GM12878 (cell line): ENCODE data around the gene IFRD1. TPM values are rescaled to one million over a fixed set of nuclear protein-coding genes. Genes with fewer than 3 reads are reported as not detected.

Experiments
- ATAC-seq: fragments of 200-7000 bp; cut with Tn5 transposase; 3 replicates; pipeline ENCODE4 v1.9.1; 2020; ENCODE audit warnings: mild to moderate bottlenecking, moderate library complexity
- BruUV-seq: library from RNA; stranded (reverse); fragments of 400-500 nt; replicated peaks from 2 replicates; lab custom pipeline; 2021; lab: Mats Ljungman, UMichigan
- CTCF ChIA-PET: fragments of 300-600 bp; sonication (Branson Sonifier 250); formaldehyde crosslinking; extraction: SDS; loops from one replicate; lab custom pipeline; 2021; ENCODE audit warnings: inconsistent platforms; lab: Yijun Ruan, JAX
- POLR2A ChIA-PET: fragments of 350-600 bp; formaldehyde crosslinking; extraction: SDS; loops from one replicate; lab custom pipeline; 2021; ENCODE audit warnings: inconsistent platforms; lab: Charles Lee
- RAD21 ChIA-PET: fragments of 300-600 bp; sonication (Branson Sonifier 250); formaldehyde crosslinking; loops from one replicate; lab custom pipeline; 2023; ENCODE audit warnings: antibody characterized with exemption; ENCODE audit not compliant: unreplicated experiment; lab: Charles Lee
- SMC1A ChIA-PET: fragments of 300-600 bp; sonication (Branson Sonifier 250); formaldehyde crosslinking; loops from one replicate; lab custom pipeline; 2023; ENCODE audit not compliant: unreplicated experiment, uncharacterized antibody; lab: Charles Lee
- DNase-seq: peaks from one replicate; pipeline ENCODE4 v3.0.0-alpha.2; 2011; ENCODE audit warnings: low read depth, low spot score
- FAIRE-seq: peaks from 3 replicates; lab custom pipeline; 2011; peaks lifted over from hg19 to GRCh38; lab: Jason Lieb, UNC
- H2AFZ ChIP-seq: 2 replicates; pipeline ENCODE4 v1.6.0; 2011; ENCODE audit warnings: low read depth, low read length, control low read depth; ENCODE audit not compliant: control insufficient read depth
- H3K27ac ChIP-seq: 2 replicates; pipeline ENCODE4 v1.5.1; 2011; ENCODE audit warnings: control low read depth; ENCODE audit not compliant: control insufficient read depth, insufficient read depth
- H3K27me3 ChIP-seq, 2 experiments: replicated peaks in 1 of 2; 2 replicates each; pipeline versions ENCODE4 v1.6.0 to v1.6.1; 2011; ENCODE audit warnings: low read length in 1 of 2; ENCODE audit not compliant: control insufficient read depth in 2 of 2, insufficient read depth in 2 of 2
- H3K36me3 ChIP-seq, 2 experiments: 2 replicates each; pipeline ENCODE4 v1.5.1; 2011; ENCODE audit warnings: low read length in 1 of 2; ENCODE audit not compliant: control insufficient read depth in 2 of 2, insufficient read depth in 2 of 2
- H3K4me1 ChIP-seq: 2 replicates; pipeline ENCODE4 v1.6.1; 2011; ENCODE audit warnings: mild to moderate bottlenecking, low read length, moderate library complexity, mixed read lengths; ENCODE audit not compliant: control insufficient read depth, insufficient read depth
- H3K4me2 ChIP-seq: 2 replicates; pipeline ENCODE4 v1.6.0; 2011; ENCODE audit warnings: control low read depth; ENCODE audit not compliant: control insufficient read depth, insufficient read depth
- H3K4me3 ChIP-seq: fragments of 200-600 bp; sonication (generic); 2 replicates; pipeline ENCODE4 v1.5.1; 2016
- H3K79me2 ChIP-seq: 2 replicates; pipeline ENCODE4 v1.6.0; 2011; ENCODE audit warnings: low read length; ENCODE audit not compliant: control insufficient read depth, insufficient read depth
- H3K9ac ChIP-seq: 2 replicates; pipeline ENCODE4 v1.8.0; 2011; ENCODE audit warnings: low read length, control low read depth, mixed read lengths; ENCODE audit not compliant: control insufficient read depth, insufficient read depth
- H3K9me3 ChIP-seq: replicated peaks from 3 replicates; pipeline ENCODE4 v1.5.1; 2011; ENCODE audit warnings: mild to moderate bottlenecking, low read length; ENCODE audit not compliant: control insufficient read depth, insufficient read depth
- H4K20me1 ChIP-seq: 2 replicates; pipeline ENCODE4 v1.6.0; 2011; ENCODE audit not compliant: control insufficient read depth, insufficient read depth
- BRCA1 ChIP-seq: IDR thresholded peaks from 2 replicates; pipeline ENCODE4 v1.6.1; 2011; ENCODE audit warnings: low read depth, low read length, improper control_type of control experiment
- CHD4 ChIP-seq: fragments of 200-600 bp; sonication (generic); IDR thresholded peaks from 2 replicates; pipeline ENCODE4 v1.6.1; 2016; ENCODE audit warnings: mild to moderate bottlenecking
- ESRRA ChIP-seq: IDR thresholded peaks from 2 replicates; pipeline ENCODE4 v1.6.1; 2012; ENCODE audit warnings: mild to moderate bottlenecking, low read length, improper control_type of control experiment
- POLR2A ChIP-seq: IDR thresholded peaks from 2 replicates; pipeline ENCODE4 v1.6.1; 2011; ENCODE audit warnings: low read depth, mild to moderate bottlenecking, low read length
- RBBP5 ChIP-seq: fragments of 200-600 bp; sonication (generic); conservative IDR thresholded peaks from 2 replicates; pipeline ENCODE4 v1.6.1; 2016
- SIX5 ChIP-seq: IDR thresholded peaks from 2 replicates; pipeline ENCODE4 v1.6.1; 2011; ENCODE audit warnings: mild to moderate bottlenecking, low read depth, low read length, moderate library complexity; ENCODE audit not compliant: severe bottlenecking
- USF2 ChIP-seq: IDR thresholded peaks from 2 replicates; pipeline ENCODE4 v1.6.1; 2011; ENCODE audit warnings: low read depth, low read length, improper control_type of control experiment, borderline replicate concordance
- WRNIP1 ChIP-seq: IDR thresholded peaks from 2 replicates; pipeline ENCODE4 v1.6.1; 2011; ENCODE audit warnings: low read depth, low read length, improper control_type of control experiment, borderline replicate concordance
- YY1 ChIP-seq: IDR thresholded peaks from 2 replicates; pipeline ENCODE4 v1.6.1; 2011; ENCODE audit warnings: low read depth, mild to moderate bottlenecking, low read length
- ZNF592 ChIP-seq: fragments of 450-650 bp; IDR thresholded peaks from 2 replicates; pipeline ENCODE4 v1.6.1; 2017; ENCODE audit warnings: mild to moderate bottlenecking, moderate library complexity
- WGBS: methylation state at CpG from one replicate; pipeline ENCODE4 v1.1.6; 2016; ENCODE audit warnings: low lambda C conversion rate; ENCODE audit not compliant: insufficient replicate concordance, insufficient coverage; ENCODE audit errors: missing lambda C conversion rate; 5-methylcytosine and 5-hydroxymethylcytosine counted together
- in situ Hi-C: fragments of 300-500 bp; cut with MboI; formaldehyde crosslinking; loops from 9 replicates; pipeline ENCODE4 v1.14.3; 2018; ENCODE audit warnings: mixed read lengths
- intact Hi-C: fragments of 100-400 bp; cut with micrococcal nuclease; formaldehyde crosslinking; loops from one replicate; pipeline ENCODE4 v1.14.2; 2022; ENCODE audit not compliant: unreplicated experiment
- polyA plus RNA-seq, 11 experiments: library from polyadenylated mRNA; depleted of rRNA in 4 of 11; unstranded in 6 of 11; stranded (reverse) in 5 of 11; fragments of >200 nt; fragmentation: Nextera tagmentation in 4 of 11; fragmentation: Illumina TruSeq in 1 of 11; extraction: Ambion mirVana in 4 of 11; extraction: Trizol in 1 of 11; gene quantifications; 1 replicate in 1 of 11; 2 replicates in 10 of 11; pipeline versions ENCODE4 v1.2.1 to v1.2.3, GENCODE V29; 2011 to 2016; ENCODE audit warnings: inconsistent platforms in 2 of 11, missing spikeins in 2 of 11, low read depth in 1 of 11
- total RNA-seq, 4 experiments: library from RNA; depleted of rRNA in 3 of 4; stranded (reverse); fragments of >200 nt in 3 of 4; fragmentation: Illumina TruSeq in 1 of 4; extraction: Trizol in 1 of 4; gene quantifications; 2 replicates each; pipeline versions ENCODE4 v1.2.1 to v1.2.3, GENCODE V29; 2013 to 2021
- TF ChIP-seq, protein P1 (sequence below): fragments of 450-650 bp; IDR thresholded peaks from 2 replicates; pipeline ENCODE4 v1.6.1; 2017; ENCODE audit warnings: low read depth, mild to moderate bottlenecking, moderate library complexity

IFRD1 gene
- total and polyA plus RNA-seq, 10 of the 15 experiments (the other 5 are each of a cell fraction or from before 2014, with no cell fraction given): 9.6 to 31.1 (median 19.9) TPM

GRCh38 chr7:112444505-112444904, 5.8 kb upstream of the IFRD1 start:
- POLR2A ChIA-PET: no interaction called here
- H3K79me2 ChIP-seq: no peaks in the 10 kb centered on the region

DNA sequence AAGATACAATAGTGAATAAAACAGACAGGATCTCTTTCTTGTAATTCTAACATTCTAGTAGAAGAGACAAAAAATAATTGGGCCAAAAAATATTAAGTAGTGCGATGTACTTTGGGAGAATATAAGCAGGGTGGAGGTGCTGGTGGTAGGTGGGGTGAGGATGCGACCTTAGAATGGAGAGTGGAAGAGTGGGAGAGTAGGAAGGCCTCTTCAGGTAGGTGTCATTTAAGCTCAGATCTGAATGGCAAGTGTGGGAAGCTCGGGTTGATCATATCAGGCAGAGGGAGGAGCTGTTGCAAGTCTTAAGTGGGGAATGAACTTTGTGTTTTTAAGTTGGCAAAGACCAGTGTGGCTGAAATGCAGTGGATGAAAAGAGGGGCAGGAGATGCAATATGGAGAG, 3.8 kb upstream of the IFRD1 start:
- ChIA-PET RAD21 (no interaction called here), POLR2A (no interaction called here), SMC1A (no interaction called here), CTCF (no interaction called here)
- 65% methylated on average over 3 of the region's 3 CpGs for WGBS
- DNase-seq: no peak
- no TSS peak for BruUV-seq
- no peak overlapping the region for H3K4me2 ChIP-seq
- H3K9ac ChIP-seq: no peak overlapping the region
- peaks cover 11% of the 10 kb centered on the region for H3K79me2 ChIP-seq
- no peak for FAIRE-seq
- no peak overlapping the region for H3K27ac ChIP-seq
- in situ Hi-C loops (no loop called here), intact Hi-C loops (no loop called here)
- no peak overlapping the region for H3K4me3 ChIP-seq
- H2AFZ ChIP-seq: no peak overlapping the region
- H4K20me1 ChIP-seq: no peaks in the 10 kb centered on the region
- TF ChIP-seq RBBP5 (no peak), ESRRA (no peak), WRNIP1 (no peak), USF2 (no peak), CHD4 (no peak), SIX5 (no peak), ZNF592 (no peak), BRCA1 (no peak), POLR2A (no peak)
- TF ChIP-seq, protein P1, sequence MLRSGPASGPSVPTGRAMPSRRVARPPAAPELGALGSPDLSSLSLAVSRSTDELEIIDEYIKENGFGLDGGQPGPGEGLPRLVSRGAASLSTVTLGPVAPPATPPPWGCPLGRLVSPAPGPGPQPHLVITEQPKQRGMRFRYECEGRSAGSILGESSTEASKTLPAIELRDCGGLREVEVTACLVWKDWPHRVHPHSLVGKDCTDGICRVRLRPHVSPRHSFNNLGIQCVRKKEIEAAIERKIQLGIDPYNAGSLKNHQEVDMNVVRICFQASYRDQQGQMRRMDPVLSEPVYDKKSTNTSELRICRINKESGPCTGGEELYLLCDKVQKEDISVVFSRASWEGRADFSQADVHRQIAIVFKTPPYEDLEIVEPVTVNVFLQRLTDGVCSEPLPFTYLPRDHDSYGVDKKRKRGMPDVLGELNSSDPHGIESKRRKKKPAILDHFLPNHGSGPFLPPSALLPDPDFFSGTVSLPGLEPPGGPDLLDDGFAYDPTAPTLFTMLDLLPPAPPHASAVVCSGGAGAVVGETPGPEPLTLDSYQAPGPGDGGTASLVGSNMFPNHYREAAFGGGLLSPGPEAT: no peak
- H3K4me1 ChIP-seq: peaks cover 10% of the 10 kb centered on the region
- ATAC-seq: no peak
- H3K9me3 ChIP-seq: no peaks in the 10 kb centered on the region
- H3K36me3 ChIP-seq: no peaks in the 10 kb centered on the region
- no peaks in the 10 kb centered on the region for H3K27me3 ChIP-seq

More at GRCh38 chr7:112444505-112444904, 5.8 kb upstream of the IFRD1 start:
- ATAC-seq: peak; percentile 33; the same call in 1 of the 3 replicates
- Histone ChIP-seq H2AFZ (no peak overlapping the region), H3K4me3 (no peak overlapping the region), H3K36me3 (no peaks in the 10 kb centered on the region), H3K9me3 (no peaks in the 10 kb centered on the region), H3K27ac (no peak overlapping the region), H3K4me2 (no peak overlapping the region), H3K4me1 (peaks cover 10% of the 10 kb centered on the region), H4K20me1 (no peaks in the 10 kb centered on the region), H3K9ac (no peak overlapping the region), H3K27me3 (no peaks in the 10 kb centered on the region)
- 81% methylated on average over 3 of the region's 3 CpGs for WGBS
- ChIA-PET SMC1A (interaction anchor here (0.7 kb wide), 1 partner anchor 987 kb away, joined by 3 read pairs; no protein-coding TSS in a partner anchor), RAD21 (no interaction called here), CTCF (no interaction called here)
- intact Hi-C loops: no loop called here
- FAIRE-seq: no peak
- DNase-seq: no peak
- TF ChIP-seq YY1: no peak
- no TSS peak for BruUV-seq
- in situ Hi-C loops: no loop called here
